Activated CD8-positive, alpha-beta T cell treated with anti-CD3 and anti-CD28 coated beads for 36 hours (primary cell): ENCODE measurements around the gene CA9. TPM values are rescaled to one million over a fixed set of nuclear protein-coding genes. Genes with fewer than 3 reads are reported as not detected.

Experiments
- ATAC-seq: fragments of 200-7000 bp; cut with Tn5 transposase; one replicate; pipeline ENCODE4 v1.10.0; 2021; ENCODE audit warnings: mild to moderate bottlenecking, moderate library complexity
- CTCF ChIA-PET: fragments of 350-600 bp; sonication (Branson Sonifier 250); formaldehyde crosslinking; loops from one replicate; lab custom pipeline; 2021; ENCODE audit warnings: antibody characterized with exemption; lab: Charles Lee
- POLR2A ChIA-PET: fragments of 350-600 bp; sonication (Branson Sonifier 250); formaldehyde crosslinking; loops from one replicate; lab custom pipeline; 2021; ENCODE audit warnings: antibody characterized with exemption; lab: Charles Lee
- DNase-seq: peaks from one replicate; pipeline ENCODE4 v3.0.0-alpha.2; 2020
- H3K27ac Mint-ChIP-seq: one replicate; pipeline ENCODE4 v1.8.0; 2021; ENCODE audit warnings: mild to moderate bottlenecking, mixed read lengths
- H3K27me3 Mint-ChIP-seq: one replicate; pipeline ENCODE4 v1.8.0; 2021; ENCODE audit warnings: mixed read lengths
- H3K36me3 Mint-ChIP-seq: one replicate; pipeline ENCODE4 v1.8.0; 2021; ENCODE audit warnings: low read depth, mixed read lengths
- H3K4me1 Mint-ChIP-seq: one replicate; pipeline ENCODE4 v1.8.0; 2021; ENCODE audit warnings: low read depth, mixed read lengths
- H3K4me3 Mint-ChIP-seq: one replicate; pipeline ENCODE4 v1.8.0; 2021; ENCODE audit warnings: mild to moderate bottlenecking, moderate library complexity, mixed read lengths
- H3K9me3 Mint-ChIP-seq: one replicate; pipeline ENCODE4 v1.8.0; 2021; ENCODE audit warnings: mixed read lengths
- CTCF ChIP-seq: fragments of 200-600 bp; IDR thresholded peaks from one replicate; pipeline ENCODE4 v1.8.0; 2022; ENCODE audit warnings: antibody characterized with exemption, mild to moderate bottlenecking
- intact Hi-C: fragments of 100-400 bp; cut with micrococcal nuclease; formaldehyde crosslinking; loops from one replicate; pipeline ENCODE4 v1.10.0; 2022
- total RNA-seq, 2 experiments: library from RNA; stranded (reverse); gene quantifications; one replicate each; pipeline ENCODE4 v1.2.3, GENCODE V29; 2021

CA9 gene
- total RNA-seq, 2 experiments from 2014 or later = 4.5 to 4.9 TPM

DNA sequence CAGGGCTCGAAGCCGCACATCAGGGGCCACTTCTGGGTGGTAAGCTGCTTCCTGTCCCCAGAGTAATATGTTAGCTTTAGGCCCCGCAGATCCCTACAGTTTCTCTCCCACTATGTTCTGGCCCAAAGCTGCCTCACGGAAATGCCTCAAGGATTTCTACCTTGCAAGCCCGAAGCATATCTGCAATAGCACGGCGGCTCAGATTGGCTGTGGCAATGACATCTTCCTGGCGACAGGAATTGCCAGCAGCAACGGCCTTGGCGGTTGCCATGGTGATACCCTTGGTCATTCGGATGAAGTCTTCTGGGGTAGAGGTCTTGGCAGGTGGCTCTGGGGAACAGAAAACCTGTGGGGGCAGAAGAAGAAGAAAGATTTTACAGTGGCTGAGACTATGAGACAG, 26.3 kb downstream of the CA9 start:
- Mint-ChIP-seq H3K9me3 (no peaks in the 10 kb centered on the region), H3K27me3 (no peaks in the 10 kb centered on the region), H3K4me1 (no peaks in the 10 kb centered on the region), H3K36me3 (peaks cover 38% of the 10 kb centered on the region), H3K4me3 (no peak overlapping the region), H3K27ac (no peak overlapping the region)
- ChIA-PET CTCF (interaction anchor here (1.5 to 2.1 kb wide), 2 partner anchors 30 to 37 kb away, joined by 4 to 7 read pairs; no protein-coding TSS in a partner anchor), POLR2A (interaction anchor here (0.6 kb wide), 1 partner anchor 69 kb away, joined by 3 read pairs; no protein-coding TSS in a partner anchor)
- intact Hi-C loops = no loop called here
- DNase-seq (no peak), ATAC-seq (no peak)
- no peak for TF ChIP-seq CTCF

GRCh38 chr9:35700942-35701341, 27.2 kb downstream of the CA9 start:
- Mint-ChIP-seq H3K27ac (no peak overlapping the region), H3K4me1 (no peaks in the 10 kb centered on the region), H3K27me3 (no peaks in the 10 kb centered on the region), H3K4me3 (no peak overlapping the region), H3K36me3 (peaks cover 39% of the 10 kb centered on the region), H3K9me3 (no peaks in the 10 kb centered on the region)
- ATAC-seq (no peak), DNase-seq (no peak)
- intact Hi-C loops = no loop called here
- POLR2A ChIA-PET = interaction anchor here (0.6 to 1.2 kb wide), 2 partner anchors 21 to 68 kb away, joined by 3 read pairs; no protein-coding TSS in a partner anchor
- CTCF ChIA-PET = interaction anchor here (0.7 to 2.1 kb wide), 3 partner anchors 29 to 89 kb away, joined by 3 to 7 read pairs (median 4); no protein-coding TSS in a partner anchor
- TF ChIP-seq CTCF = no peak

- peaks cover 38% of the 10 kb centered on the region for H3K36me3 Mint-ChIP-seq
- ChIA-PET CTCF (interaction anchor here (0.8 kb wide), 1 partner anchor 33 kb away, joined by 3 read pairs; no protein-coding TSS in a partner anchor), POLR2A (no interaction called here)
- no peak for TF ChIP-seq CTCF
- no peaks in the 10 kb centered on the region for H3K4me1 Mint-ChIP-seq
- H3K27me3 Mint-ChIP-seq = no peaks in the 10 kb centered on the region
- DNase-seq = no peak
- intact Hi-C loops = no loop called here
- H3K4me3 Mint-ChIP-seq = no peak overlapping the region
- ATAC-seq = no peak
- no peaks in the 10 kb centered on the region for H3K9me3 Mint-ChIP-seq
- H3K27ac Mint-ChIP-seq = no peak overlapping the region
Observed at GRCh38 chr9:35702696-35703095, 29.0 kb downstream of the CA9 start.

- Mint-ChIP-seq H3K27ac (no peak overlapping the region), H3K9me3 (no peaks in the 10 kb centered on the region), H3K4me3 (no peak overlapping the region), H3K27me3 (no peaks in the 10 kb centered on the region), H3K4me1 (no peaks in the 10 kb centered on the region), H3K36me3 (peaks cover 43% of the 10 kb centered on the region)
- ChIA-PET CTCF (interaction anchor here (1.0 to 15.2 kb wide), 2 partner anchors 8 to 12 kb away, joined by 3 to 121 read pairs; no protein-coding TSS in a partner anchor), POLR2A (interaction anchor here (0.8 kb wide), 1 partner anchor 9 kb away, joined by 6 read pairs; no protein-coding TSS in a partner anchor)
- no peak for DNase-seq
- ATAC-seq = no peak
- no peak for TF ChIP-seq CTCF
- intact Hi-C loops = no loop called here
Observed at GRCh38 chr9:35703906-35704672, 30.4 kb downstream of the CA9 start.

DNA sequence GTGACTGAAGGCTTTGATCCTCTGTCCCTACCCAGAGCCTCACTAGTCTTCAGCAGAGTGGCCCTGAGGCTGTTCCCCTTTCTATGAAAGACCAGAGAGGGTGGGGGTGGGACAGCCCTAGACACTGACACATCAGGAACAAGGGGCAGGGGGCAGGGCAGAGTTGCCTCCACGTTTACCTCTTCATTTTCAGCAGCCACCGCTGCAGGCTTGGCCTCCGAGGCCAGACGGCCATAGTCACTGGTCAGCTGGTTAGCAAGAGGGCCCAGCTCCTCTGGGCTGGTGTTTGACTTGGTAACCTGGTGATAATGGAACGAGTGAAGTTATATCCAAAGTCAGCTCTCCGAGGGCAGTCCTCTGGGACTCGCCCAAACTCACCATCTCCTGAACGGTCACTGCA, 31.6 kb downstream of the CA9 start:
- CTCF ChIA-PET = interaction anchor here (0.8 to 15.2 kb wide), 2 partner anchors 9 to 94 kb away, joined by 3 to 121 read pairs; no protein-coding TSS in a partner anchor
- no peak for ATAC-seq
- Mint-ChIP-seq H3K36me3 (peaks cover 48% of the 10 kb centered on the region), H3K9me3 (no peaks in the 10 kb centered on the region), H3K4me3 (no peak overlapping the region), H3K4me1 (no peaks in the 10 kb centered on the region), H3K27ac (no peak overlapping the region), H3K27me3 (no peaks in the 10 kb centered on the region)
- no peak for DNase-seq
- POLR2A ChIA-PET = interaction anchor here (1.1 kb wide), 1 partner anchor 108 kb away, joined by 4 read pairs; no protein-coding TSS in a partner anchor
- intact Hi-C loops = no loop called here
- no peak for TF ChIP-seq CTCF
